Measurements from ENCODE around the gene WDFY2. TPM values are rescaled to one million over a fixed set of nuclear protein-coding genes. Genes with fewer than 3 reads are reported as not detected.

The WDFY2 gene
- total RNA-seq, 2 donors from 2014 or later: 25.7 to 31.9 TPM

- no peak overlapping the region for H3K4me3 ChIP-seq
- H3K4me1 ChIP-seq: peaks cover 77% of the 10 kb centered on the region
- ATAC-seq (peak; percentile 54), DNase-seq (peak in 1 of 4 donors; percentile 28)
- H3K27me3 ChIP-seq: no peaks in the 10 kb centered on the region
- H3K36me3 ChIP-seq (replicated peaks in 1 of 2; ENCODE audit: insufficient read depth in 1 of 2, low read depth in 2 of 2): no peaks in the 10 kb centered on the region
- WGBS, 2 donors: 17 to 19% methylated on average over 4 of the region's 4 CpGs
- no peaks in the 10 kb centered on the region for H3K9me3 ChIP-seq
- peak overlapping the region; percentile 74 to 88 (median 80) for H3K27ac ChIP-seq
- intact Hi-C loops (cut with DNase I): loop anchor here (10.0 kb wide), 1 partner anchor 123 kb away; no protein-coding TSS in a partner anchor
- TF ChIP-seq CTCF (IDR thresholded peaks at IDR 0.05): no peak
- TF ChIP-seq POLR2A (IDR thresholded peaks at IDR 0.05): no peak
Measured at GRCh38 chr13:51728275-51728673, 144.0 kb downstream of the WDFY2 start.

- intact Hi-C loops (cut with DNase I): loop anchor here (10.0 kb wide), 1 partner anchor 124 kb away; no protein-coding TSS in a partner anchor
- Histone ChIP-seq H3K9me3 (no peaks in the 10 kb centered on the region), H3K36me3 (replicated peaks in 1 of 2; ENCODE audit: insufficient read depth in 1 of 2, low read depth in 2 of 2) (no peaks in the 10 kb centered on the region), H3K27me3 (no peaks in the 10 kb centered on the region), H3K4me3 (no peak overlapping the region), H3K27ac (peak overlapping the region in 3 of 4 donors; percentile 74 to 88 (median 76)), H3K4me1 (peaks cover 84% of the 10 kb centered on the region)
- TF ChIP-seq CTCF (IDR thresholded peaks at IDR 0.05) (no peak), POLR2A (IDR thresholded peaks at IDR 0.05) (no peak)
- 83 to 91% methylated on average over 10 of the region's 10 CpGs for WGBS, 2 donors
- DNase-seq (no peak), ATAC-seq (no peak)
Measured at GRCh38 chr13:51728972-51729371, 144.7 kb downstream of the WDFY2 start.

- H3K27me3 ChIP-seq: no peaks in the 10 kb centered on the region
- H3K4me1 ChIP-seq: peaks cover 84% of the 10 kb centered on the region
- no peak overlapping the region for H3K4me3 ChIP-seq
- ATAC-seq: peak; percentile 32
- H3K27ac ChIP-seq: peak overlapping the region; percentile 48 to 88 (median 72)
- H3K9me3 ChIP-seq: no peaks in the 10 kb centered on the region
- DNase-seq: peak in 1 of 4 donors; percentile 60
- TF ChIP-seq POLR2A (IDR thresholded peaks at IDR 0.05): no peak
- H3K36me3 ChIP-seq (replicated peaks in 1 of 2; ENCODE audit: insufficient read depth in 1 of 2, low read depth in 2 of 2): no peaks in the 10 kb centered on the region
- WGBS, 2 donors: 77 to 83% methylated on average over 11 of the region's 11 CpGs
- intact Hi-C loops (cut with DNase I): loop anchor here (10.0 kb wide), 1 partner anchor 125 kb away; no protein-coding TSS in a partner anchor
Measured at GRCh38 chr13:51729866-51730553, 145.7 kb downstream of the WDFY2 start.

GRCh38 chr13:51730927-51731326 lies 146.7 kb downstream of the WDFY2 start:
- ATAC-seq (no peak), DNase-seq (no peak)
- WGBS, 2 donors: 67 to 78% methylated on average over 1 of the region's 1 CpG
- no peak overlapping the region for H3K4me3 ChIP-seq
- H3K4me1 ChIP-seq: peaks cover 79% of the 10 kb centered on the region
- intact Hi-C loops (cut with DNase I): no loop called here
- H3K27ac ChIP-seq: peak overlapping the region; percentile 48 to 88 (median 72)
- no peaks in the 10 kb centered on the region for H3K27me3 ChIP-seq
- no peaks in the 10 kb centered on the region for H3K36me3 ChIP-seq (replicated peaks in 1 of 2; ENCODE audit: insufficient read depth in 1 of 2, low read depth in 2 of 2)
- TF ChIP-seq POLR2A (IDR thresholded peaks at IDR 0.05) (no peak), CTCF (IDR thresholded peaks at IDR 0.05) (no peak)
- no peaks in the 10 kb centered on the region for H3K9me3 ChIP-seq

- TF ChIP-seq POLR2A (IDR thresholded peaks at IDR 0.05) (peak in 1 of 3 donors; percentile 8), CTCF (IDR thresholded peaks at IDR 0.05) (peak; percentile 17 to 62 (median 50))
- intact Hi-C loops (cut with DNase I): no loop called here
- no peak overlapping the region for H3K4me3 ChIP-seq
Measured at GRCh38 chr13:51731759-51732158, 147.5 kb downstream of the WDFY2 start.

More at GRCh38 chr13:51731759-51732158, 147.5 kb downstream of the WDFY2 start:
- Histone ChIP-seq H3K4me1 (peaks cover 71% of the 10 kb centered on the region), H3K36me3 (replicated peaks in 1 of 2; ENCODE audit: insufficient read depth in 1 of 2, low read depth in 2 of 2) (no peaks in the 10 kb centered on the region), H3K9me3 (no peaks in the 10 kb centered on the region), H3K27me3 (no peaks in the 10 kb centered on the region), H3K27ac (peak overlapping the region; percentile 48 to 88 (median 72))
- peak; percentile 41 for ATAC-seq
- no peak for DNase-seq
- 34 to 47% methylated on average over 4 of the region's 4 CpGs for WGBS, 2 donors

All from body of pancreas (tissue), 4 donors.